T-helper 9 cell (primary cell): ENCODE measurements around the gene WNT7B.

Source experiments
- DNase-seq: peaks from one replicate; pipeline ENCODE4 v3.0.0-alpha.2; 2020

Gene WNT7B

GRCh38 chr22:45995405-45996101, 18.6 kb upstream of the WNT7B start:
- DNase-seq, result no peak

- peak; percentile 80 for DNase-seq
Measured at GRCh38 chr22:45994491-45995404, 17.8 kb upstream of the WNT7B start.

- DNase-seq, result no peak
Measured at GRCh38 chr22:45993841-45994240, 16.9 kb upstream of the WNT7B start.

- no peak for DNase-seq
Measured at GRCh38 chr22:45993143-45993692, 16.3 kb upstream of the WNT7B start.

GRCh38 chr22:45992737-45993136, 15.8 kb upstream of the WNT7B start:
- no peak for DNase-seq

- no peak for DNase-seq
Measured at GRCh38 chr22:45991098-45991497, 14.1 kb upstream of the WNT7B start.

GRCh38 chr22:45987136-45987861, 10.3 kb upstream of the WNT7B start:
- DNase-seq, result no peak

GRCh38 chr22:45984316-45984916, 7.5 kb upstream of the WNT7B start:
- no peak for DNase-seq

- DNase-seq, result no peak
Measured at GRCh38 chr22:45983797-45984196, 6.8 kb upstream of the WNT7B start.

GRCh38 chr22:45980761-45981160, 3.8 kb upstream of the WNT7B start:
- DNase-seq, result no peak

- no peak for DNase-seq
Measured at GRCh38 chr22:45980268-45980570, 3.3 kb upstream of the WNT7B start.

GRCh38 chr22:45978275-45978713, 1.3 kb upstream of the WNT7B start:
- no peak for DNase-seq

GRCh38 chr22:45977551-45978274, 751 bp upstream of the WNT7B start:
- no peak for DNase-seq

- DNase-seq, result no peak
Measured at GRCh38 chr22:45976254-45977002, 534 bp downstream of the WNT7B start.

GRCh38 chr22:45975164-45976161, 1.5 kb downstream of the WNT7B start:
- no peak for DNase-seq

- no peak for DNase-seq
Measured at GRCh38 chr22:45974498-45974897, 2.5 kb downstream of the WNT7B start.

- no peak for DNase-seq
Measured at GRCh38 chr22:45972889-45973253, 4.1 kb downstream of the WNT7B start.

GRCh38 chr22:45972091-45972888, 4.7 kb downstream of the WNT7B start:
- DNase-seq, result no peak

GRCh38 chr22:45971408-45972028, 5.4 kb downstream of the WNT7B start:
- DNase-seq, result no peak
